Hepatocyte (in vitro differentiated cells): ENCODE measurements around the gene MAB21L3. TPM values are rescaled to one million over a fixed set of nuclear protein-coding genes. Genes with fewer than 3 reads are reported as not detected.

Source experiments
- DNase-seq: peaks from one replicate; pipeline ENCODE4 v3.0.0-alpha.2; 2016; ENCODE audit warnings: low spot score
- H2AFZ ChIP-seq: fragments of 200-600 bp; sonication (generic); 2 replicates; pipeline ENCODE4 v1.6.0; 2016; ENCODE audit warnings: antibody characterized with exemption, mild to moderate bottlenecking
- H3K27ac ChIP-seq: fragments of 200-600 bp; sonication (generic); 2 replicates; pipeline ENCODE4 v1.5.1; 2016; ENCODE audit warnings: mild to moderate bottlenecking
- H3K27me3 ChIP-seq: fragments of 200-600 bp; sonication (generic); 2 replicates; pipeline ENCODE4 v1.6.1; 2016
- H3K36me3 ChIP-seq: fragments of 200-600 bp; sonication (generic); replicated peaks from 2 replicates; pipeline ENCODE4 v1.5.1; 2016; ENCODE audit warnings: low read depth; ENCODE audit not compliant: insufficient read depth
- H3K4me1 ChIP-seq: fragments of 200-600 bp; sonication (generic); 2 replicates; pipeline ENCODE4 v1.5.1; 2016; ENCODE audit warnings: mild to moderate bottlenecking, moderate library complexity; ENCODE audit not compliant: insufficient read depth
- H3K4me2 ChIP-seq: fragments of 200-600 bp; sonication (generic); 2 replicates; pipeline ENCODE4 v1.6.0; 2016
- H3K4me3 ChIP-seq: fragments of 200-600 bp; sonication (generic); 2 replicates; pipeline ENCODE4 v1.5.1; 2016; ENCODE audit warnings: mild to moderate bottlenecking
- H3K79me2 ChIP-seq: fragments of 200-600 bp; sonication (generic); 2 replicates; pipeline ENCODE4 v1.6.0; 2017; ENCODE audit warnings: mild to moderate bottlenecking
- H3K9me2 ChIP-seq: fragments of 200-600 bp; sonication (generic); replicated peaks from 2 replicates; pipeline ENCODE4 v1.6.0; 2017; ENCODE audit warnings: mild to moderate bottlenecking; ENCODE audit not compliant: insufficient read depth
- H3K9me3 ChIP-seq: fragments of 200-600 bp; sonication (generic); 2 replicates; pipeline ENCODE4 v1.5.1; 2016; ENCODE audit warnings: low read depth, mild to moderate bottlenecking
- H4K20me1 ChIP-seq: fragments of 200-600 bp; sonication (generic); 2 replicates; pipeline ENCODE4 v1.6.0; 2016; ENCODE audit warnings: mild to moderate bottlenecking; ENCODE audit not compliant: insufficient read depth, poor library complexity, severe bottlenecking
- CTCF ChIP-seq: fragments of 200-600 bp; sonication (generic); IDR thresholded peaks from 2 replicates; pipeline ENCODE4 v1.5.1; 2016; ENCODE audit warnings: antibody characterized with exemption, mild to moderate bottlenecking; ENCODE audit not compliant: poor library complexity
- EZH2 ChIP-seq: fragments of 200-600 bp; sonication (generic); IDR thresholded peaks from 2 replicates; pipeline ENCODE4 v1.6.1; 2016; ENCODE audit warnings: antibody characterized with exemption, mild to moderate bottlenecking, borderline replicate concordance
- EZH2phosphoT487 ChIP-seq: fragments of 200-600 bp; sonication (generic); IDR thresholded peaks from one replicate; pipeline ENCODE4 v1.6.1; 2018; ENCODE audit warnings: antibody characterized with exemption, mild to moderate bottlenecking, low read depth, moderate library complexity; ENCODE audit not compliant: unreplicated experiment, severe bottlenecking
- WGBS: methylation state at CpG from one replicate; pipeline ENCODE4 v1.1.6; 2016; ENCODE audit warnings: low lambda C conversion rate; ENCODE audit errors: missing lambda C conversion rate; 5-methylcytosine and 5-hydroxymethylcytosine counted together
- polyA plus RNA-seq: library from polyadenylated mRNA; unstranded; fragments of >200 nt; fragmentation: Nextera tagmentation; extraction: Ambion mirVana; gene quantifications from 2 replicates; pipeline ENCODE4 v1.2.1, GENCODE V29; 2016
- total RNA-seq: library from RNA; depleted of rRNA; stranded (reverse); fragments of >200 nt; gene quantifications from 2 replicates; pipeline ENCODE4 v1.2.3, GENCODE V29; 2014

MAB21L3 gene
- total and polyA plus RNA-seq, 2 experiments from 2014 or later: 0.47 to 0.74 TPM

DNA sequence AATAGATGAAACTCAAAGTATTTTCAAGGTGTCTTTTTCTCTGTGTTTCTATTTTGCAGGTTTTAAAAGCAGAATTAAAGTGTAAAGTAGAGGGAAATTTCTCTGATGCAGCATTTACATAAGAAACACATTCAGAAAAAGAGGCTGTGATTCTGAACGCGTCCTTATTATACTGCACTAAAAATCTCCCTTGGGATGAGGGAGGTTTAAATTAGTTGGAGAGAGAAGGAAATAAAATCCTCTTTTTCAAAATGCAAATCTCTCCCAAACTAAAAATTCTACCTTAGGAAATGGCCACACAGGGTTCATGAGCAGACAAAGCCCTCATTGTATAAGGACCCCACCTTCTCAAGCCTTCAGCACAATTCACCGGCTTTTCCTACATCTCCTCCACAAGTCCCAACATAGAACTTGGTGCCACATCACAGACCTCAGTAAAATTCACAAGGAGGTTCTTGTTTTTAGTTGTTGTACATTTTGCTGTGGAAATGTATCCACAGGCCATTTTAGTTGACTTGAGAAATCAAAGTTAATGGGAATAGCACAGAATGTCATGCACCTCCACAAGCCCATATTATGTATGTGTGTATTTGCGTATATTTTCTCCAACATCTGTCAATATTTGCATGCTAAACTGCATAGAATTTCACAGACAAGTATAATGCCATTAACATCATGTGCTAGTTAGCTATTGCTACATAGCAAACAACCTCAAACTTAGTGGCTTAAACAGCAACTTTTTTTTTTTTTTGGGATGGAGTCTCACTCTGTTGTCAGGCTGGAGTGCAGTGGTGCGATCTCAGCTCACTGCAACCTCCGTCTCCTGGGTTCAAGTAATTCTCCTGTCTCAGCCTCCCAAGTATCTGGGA is 59.8 kb downstream of the MAB21L3 start:
- Histone ChIP-seq H3K9me2 (no peaks in the 10 kb centered on the region), H3K27ac (no peak overlapping the region), H3K27me3 (no peaks in the 10 kb centered on the region), H3K79me2 (no peaks in the 10 kb centered on the region), H3K4me1 (peaks cover 27% of the 10 kb centered on the region), H3K36me3 (no peaks in the 10 kb centered on the region), H4K20me1 (no peaks in the 10 kb centered on the region), H3K9me3 (no peaks in the 10 kb centered on the region), H3K4me3 (no peak overlapping the region), H2AFZ (no peak overlapping the region), H3K4me2 (no peak overlapping the region)
- TF ChIP-seq EZH2phosphoT487 (no peak), CTCF (no peak), EZH2 (no peak)
- no peak for DNase-seq
- WGBS: 88% methylated on average over 6 of the region's 6 CpGs

DNA sequence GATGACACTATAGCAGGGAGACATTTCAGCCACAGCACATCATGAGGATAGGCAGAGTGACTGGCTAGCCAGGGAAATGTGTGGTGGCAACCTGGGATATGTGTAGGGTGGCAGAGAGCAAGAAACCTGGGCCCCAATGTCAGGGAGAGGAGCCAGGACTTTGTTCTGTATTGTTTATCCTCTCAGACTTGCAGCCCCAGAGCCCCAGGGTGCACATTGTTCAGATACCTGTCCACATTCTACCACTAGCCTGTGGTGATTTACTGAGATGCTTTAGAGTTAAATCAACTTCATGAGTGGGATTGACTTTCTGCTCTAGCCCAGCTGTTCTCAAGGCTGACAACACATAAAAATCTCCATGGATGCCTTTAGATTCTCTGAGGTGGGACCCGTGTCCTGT is 61.5 kb downstream of the MAB21L3 start:
- Histone ChIP-seq H3K4me3 (no peak overlapping the region), H3K4me1 (peaks cover 23% of the 10 kb centered on the region), H3K9me3 (no peaks in the 10 kb centered on the region), H3K27ac (no peak overlapping the region), H3K4me2 (no peak overlapping the region), H3K27me3 (no peaks in the 10 kb centered on the region), H3K79me2 (no peaks in the 10 kb centered on the region), H4K20me1 (no peaks in the 10 kb centered on the region), H2AFZ (no peak overlapping the region), H3K36me3 (no peaks in the 10 kb centered on the region), H3K9me2 (no peaks in the 10 kb centered on the region)
- WGBS: 91% methylated on average over 1 of the region's 1 CpG
- no peak for DNase-seq
- TF ChIP-seq CTCF (no peak), EZH2 (no peak), EZH2phosphoT487 (no peak)

- H3K79me2 ChIP-seq: no peaks in the 10 kb centered on the region
- no peaks in the 10 kb centered on the region for H3K9me2 ChIP-seq
- no peaks in the 10 kb centered on the region for H3K36me3 ChIP-seq
- H3K9me3 ChIP-seq: no peaks in the 10 kb centered on the region
- WGBS: 96% methylated on average over 3 of the region's 3 CpGs
- no peaks in the 10 kb centered on the region for H3K27me3 ChIP-seq
- TF ChIP-seq CTCF (no peak), EZH2 (no peak), EZH2phosphoT487 (no peak)
- H4K20me1 ChIP-seq: no peaks in the 10 kb centered on the region
- peaks cover 24% of the 10 kb centered on the region for H3K4me1 ChIP-seq
- no peak overlapping the region for H3K4me2 ChIP-seq
- H2AFZ ChIP-seq: no peak overlapping the region
- no peak overlapping the region for H3K4me3 ChIP-seq
- H3K27ac ChIP-seq: no peak overlapping the region
- no peak for DNase-seq
These were observed 64.4 kb downstream of the MAB21L3 start for GRCh38 chr1:116175611-116176010.
